ENCODE results near the gene PEX5.
"Not testable (repeated sequence)": the region's sequence is repeated elsewhere in the genome, so short reads cannot be mapped to it uniquely, and the experiment has no call there.

PEX5 gene

GRCh38 chr12:7219599-7220243, 30.2 kb downstream of the PEX5 start:
- peak; percentile 66 for DNase-seq

GRCh38 chr12:7221486-7221885, 32.0 kb downstream of the PEX5 start:
- DNase-seq: no peak

GRCh38 chr12:7229741-7230140, 40.3 kb downstream of the PEX5 start:
- no peak for DNase-seq

GRCh38 chr12:7241404-7242005, 52.0 kb downstream of the PEX5 start:
- peak; percentile 20 for DNase-seq

GRCh38 chr12:7242176-7243101, 53.0 kb downstream of the PEX5 start:
- DNase-seq: no peak

- DNase-seq: not testable (repeated sequence)
Observed at GRCh38 chr12:7251328-7251996, 62.0 kb downstream of the PEX5 start.

GRCh38 chr12:7259060-7259459, 69.6 kb downstream of the PEX5 start:
- no peak for DNase-seq

All from fibroblast of skin of back (primary cell).